ENCODE results near the gene TAF1C. TPM values are rescaled to one million over a fixed set of nuclear protein-coding genes. Genes with fewer than 3 reads are reported as not detected.

The TAF1C gene
- total and polyA plus RNA-seq, 9 of the 15 experiments (the other 6 are each of a cell fraction or from before 2014, with no cell fraction given), result 1.5 to 74.8 (median 21.0) TPM

DNA sequence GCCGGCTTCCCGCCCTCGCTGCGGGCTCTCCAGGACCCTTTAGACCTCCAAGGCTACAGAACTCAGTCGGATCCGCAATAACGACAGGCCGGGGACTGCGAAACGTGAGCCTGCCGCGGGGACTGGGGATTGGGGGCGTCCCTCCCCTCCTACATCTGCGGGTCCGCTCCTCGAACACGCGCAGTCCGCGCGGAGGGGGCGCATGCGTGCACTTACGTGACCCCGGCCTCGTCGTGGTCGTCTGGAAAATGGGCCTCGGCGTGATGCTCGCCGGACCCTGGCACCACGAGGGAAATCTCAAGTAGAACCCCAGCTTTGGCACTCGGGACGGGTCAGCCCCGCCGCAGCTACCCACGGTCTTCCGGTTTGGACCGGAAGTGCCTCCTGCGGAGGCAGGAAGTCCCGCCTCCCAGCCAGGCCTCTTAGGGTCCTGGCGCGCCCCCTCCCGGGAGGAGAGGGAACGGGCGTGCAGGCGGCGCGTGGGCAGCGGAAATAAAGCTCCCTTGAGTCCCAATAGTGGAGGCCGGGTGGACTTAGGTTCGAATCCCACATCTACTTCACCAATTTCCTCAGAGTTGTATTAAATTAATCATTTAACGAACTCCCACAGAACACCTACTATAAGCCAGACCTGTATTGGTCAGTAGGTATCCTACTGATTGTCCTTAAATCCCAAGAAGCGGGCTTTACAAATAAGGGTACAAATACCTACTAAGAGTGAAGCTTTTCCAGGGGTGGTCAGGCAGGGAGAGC lies at the start of gene TAF1C (continued):
- TF ChIP-seq, protein P1, sequence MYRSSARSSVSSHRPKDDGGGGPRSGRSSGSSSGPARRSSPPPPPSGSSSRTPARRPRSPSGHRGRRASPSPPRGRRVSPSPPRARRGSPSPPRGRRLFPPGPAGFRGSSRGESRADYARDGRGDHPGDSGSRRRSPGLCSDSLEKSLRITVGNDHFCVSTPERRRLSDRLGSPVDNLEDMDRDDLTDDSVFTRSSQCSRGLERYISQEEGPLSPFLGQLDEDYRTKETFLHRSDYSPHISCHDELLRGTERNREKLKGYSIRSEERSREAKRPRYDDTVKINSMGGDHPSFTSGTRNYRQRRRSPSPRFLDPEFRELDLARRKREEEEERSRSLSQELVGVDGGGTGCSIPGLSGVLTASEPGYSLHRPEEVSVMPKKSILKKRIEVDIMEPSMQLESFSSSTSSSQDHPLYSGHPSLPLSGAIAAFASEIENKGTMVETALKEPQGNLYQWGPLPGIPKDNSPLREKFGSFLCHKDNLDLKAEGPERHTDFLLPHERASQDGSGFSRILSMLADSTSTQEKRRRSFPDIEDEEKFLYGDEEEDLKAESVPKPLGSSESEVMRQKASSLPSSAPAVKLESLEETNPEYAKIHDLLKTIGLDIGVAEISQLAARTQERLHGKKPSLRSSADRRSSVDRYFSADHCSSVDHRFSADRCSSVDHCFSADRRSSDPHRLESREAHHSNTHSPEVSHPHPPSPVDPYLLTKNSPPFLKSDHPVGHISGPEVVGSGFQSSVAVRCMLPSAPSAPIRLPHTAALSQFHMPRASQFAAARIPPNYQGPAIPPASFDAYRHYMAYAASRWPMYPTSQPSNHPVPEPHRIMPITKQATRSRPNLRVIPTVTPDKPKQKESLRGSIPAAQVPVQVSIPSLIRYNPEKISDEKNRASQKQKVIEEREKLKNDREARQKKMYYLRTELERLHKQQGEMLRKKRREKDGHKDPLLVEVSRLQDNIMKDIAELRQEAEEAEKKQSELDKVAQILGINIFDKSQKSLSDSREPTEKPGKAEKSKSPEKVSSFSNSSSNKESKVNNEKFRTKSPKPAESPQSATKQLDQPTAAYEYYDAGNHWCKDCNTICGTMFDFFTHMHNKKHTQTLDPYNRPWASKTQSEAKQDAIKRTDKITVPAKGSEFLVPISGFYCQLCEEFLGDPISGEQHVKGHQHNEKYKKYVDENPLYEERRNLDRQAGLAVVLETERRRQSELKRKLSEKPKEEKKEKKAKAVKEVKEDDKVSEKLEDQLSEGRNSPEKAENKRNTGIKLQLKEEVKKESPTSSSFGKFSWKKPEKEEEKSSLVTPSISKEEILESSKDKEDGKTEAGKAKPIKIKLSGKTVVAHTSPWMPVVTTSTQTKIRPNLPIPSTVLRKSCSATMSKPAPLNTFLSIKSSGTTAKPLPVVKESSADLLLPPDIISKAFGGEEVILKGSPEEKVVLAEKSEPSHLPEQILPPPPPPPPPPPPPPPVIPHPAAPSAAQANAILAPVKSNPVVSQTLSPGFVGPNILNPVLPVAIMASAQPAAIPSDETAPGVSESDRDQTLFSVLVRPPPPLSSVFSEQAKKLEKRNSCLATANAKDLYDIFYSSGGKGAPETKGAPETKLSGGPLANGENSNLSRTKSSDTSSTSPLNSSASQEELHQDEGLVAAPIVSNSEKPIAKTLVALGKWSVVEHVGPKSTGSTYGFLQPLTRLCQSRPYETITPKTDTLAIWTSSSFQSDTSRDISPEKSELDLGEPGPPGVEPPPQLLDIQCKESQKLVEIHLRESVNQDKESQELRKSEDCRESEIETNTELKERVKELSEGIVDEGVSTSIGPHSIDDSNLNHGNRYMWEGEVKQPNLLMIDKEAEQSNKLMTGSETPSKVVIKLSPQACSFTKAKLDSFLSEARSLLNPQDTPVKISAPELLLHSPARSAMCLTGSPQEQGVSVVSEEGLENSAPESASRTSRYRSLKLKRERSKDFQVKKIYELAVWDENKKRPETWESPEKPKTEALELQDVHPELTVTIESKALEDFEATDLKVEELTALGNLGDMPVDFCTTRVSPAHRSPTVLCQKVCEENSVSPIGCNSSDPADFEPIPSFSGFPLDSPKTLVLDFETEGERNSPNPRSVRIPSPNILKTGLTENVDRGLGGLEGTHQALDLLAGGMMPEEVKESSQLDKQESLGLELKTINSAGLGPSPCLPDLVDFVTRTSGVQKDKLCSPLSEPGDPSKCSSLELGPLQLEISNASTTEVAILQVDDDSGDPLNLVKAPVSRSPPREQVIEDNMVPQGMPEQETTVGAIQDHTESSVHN (IDR thresholded peaks at IDR 0.05; ENCODE audit: borderline replicate concordance in 1 of 2, low read depth in 1 of 2), result no peak
- TF ChIP-seq SMARCB1 (IDR thresholded peaks at IDR 0.05; ENCODE audit: insufficient read length, low read depth) (no peak), TGIF2 (CRISPR knock-in tag; IDR thresholded peaks at IDR 0.05) (no peak), ZEB2 (IDR thresholded peaks at IDR 0.05) (no peak), RFX7 (CRISPR knock-in tag; IDR thresholded peaks at IDR 0.05) (no peak), GATAD2B (IDR thresholded peaks at IDR 0.05; ENCODE audit: borderline replicate concordance) (peak; percentile 12; the same call in 1 of the 2 replicates), NCOA2 (IDR thresholded peaks at IDR 0.05; ENCODE audit: partially characterized antibody in 2 of 2) (no peak), LCOR (CRISPR knock-in tag; IDR thresholded peaks at IDR 0.05) (no peak), TSC22D4 (tag; IDR thresholded peaks at IDR 0.05) (no peak), ZNF75A (CRISPR knock-in tag; IDR thresholded peaks at IDR 0.05) (no peak), ZNF224 (CRISPR knock-in tag; IDR thresholded peaks at IDR 0.05) (no peak), NFYB (IDR thresholded peaks at IDR 0.05; ENCODE audit: extremely low read depth, insufficient read length) (no peak), PRPF4 (IDR thresholded peaks at IDR 0.05; ENCODE audit: insufficient read depth, low read depth, low read length, poor library complexity, severe bottlenecking) (no peak), ZNF583 (CRISPR knock-in tag; IDR thresholded peaks at IDR 0.05) (no peak), ZNF3 (CRISPR knock-in tag; IDR thresholded peaks at IDR 0.05) (no peak)
- TF ChIP-seq, protein P2, sequence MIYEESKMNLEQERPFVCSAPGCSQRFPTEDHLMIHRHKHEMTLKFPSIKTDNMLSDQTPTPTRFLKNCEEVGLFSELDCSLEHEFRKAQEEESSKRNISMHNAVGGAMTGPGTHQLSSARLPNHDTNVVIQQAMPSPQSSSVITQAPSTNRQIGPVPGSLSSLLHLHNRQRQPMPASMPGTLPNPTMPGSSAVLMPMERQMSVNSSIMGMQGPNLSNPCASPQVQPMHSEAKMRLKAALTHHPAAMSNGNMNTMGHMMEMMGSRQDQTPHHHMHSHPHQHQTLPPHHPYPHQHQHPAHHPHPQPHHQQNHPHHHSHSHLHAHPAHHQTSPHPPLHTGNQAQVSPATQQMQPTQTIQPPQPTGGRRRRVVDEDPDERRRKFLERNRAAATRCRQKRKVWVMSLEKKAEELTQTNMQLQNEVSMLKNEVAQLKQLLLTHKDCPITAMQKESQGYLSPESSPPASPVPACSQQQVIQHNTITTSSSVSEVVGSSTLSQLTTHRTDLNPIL (CRISPR knock-in tag; IDR thresholded peaks at IDR 0.05), result no peak
- TF ChIP-seq, protein P3, sequence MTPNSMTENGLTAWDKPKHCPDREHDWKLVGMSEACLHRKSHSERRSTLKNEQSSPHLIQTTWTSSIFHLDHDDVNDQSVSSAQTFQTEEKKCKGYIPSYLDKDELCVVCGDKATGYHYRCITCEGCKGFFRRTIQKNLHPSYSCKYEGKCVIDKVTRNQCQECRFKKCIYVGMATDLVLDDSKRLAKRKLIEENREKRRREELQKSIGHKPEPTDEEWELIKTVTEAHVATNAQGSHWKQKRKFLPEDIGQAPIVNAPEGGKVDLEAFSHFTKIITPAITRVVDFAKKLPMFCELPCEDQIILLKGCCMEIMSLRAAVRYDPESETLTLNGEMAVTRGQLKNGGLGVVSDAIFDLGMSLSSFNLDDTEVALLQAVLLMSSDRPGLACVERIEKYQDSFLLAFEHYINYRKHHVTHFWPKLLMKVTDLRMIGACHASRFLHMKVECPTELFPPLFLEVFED (CRISPR knock-in tag; conservative IDR thresholded peaks at IDR 0.05), result no peak
